Superior temporal gyrus (tissue), 1 donor: ENCODE measurements around the gene EPHA4.

Experiments used
- DNase-seq: peaks from one replicate; pipeline ENCODE4 v3.0.0-alpha.2; 2016; ENCODE audit errors: extremely low spot score

Gene EPHA4

GRCh38 chr2:221476195-221476594, 95.9 kb downstream of the EPHA4 start:
- DNase-seq = no peak

- DNase-seq = no peak
Observed at GRCh38 chr2:221473451-221473850, 98.7 kb downstream of the EPHA4 start.

GRCh38 chr2:221468317-221468716, 103.8 kb downstream of the EPHA4 start:
- no peak for DNase-seq

- no peak for DNase-seq
Observed at GRCh38 chr2:221467610-221468009, 104.5 kb downstream of the EPHA4 start.

GRCh38 chr2:221466744-221467143, 105.4 kb downstream of the EPHA4 start:
- DNase-seq = no peak

- DNase-seq = no peak
Observed at GRCh38 chr2:221465776-221466175, 106.3 kb downstream of the EPHA4 start.

- no peak for DNase-seq
Observed at GRCh38 chr2:221464971-221465370, 107.1 kb downstream of the EPHA4 start.

GRCh38 chr2:221463241-221463896, 108.7 kb downstream of the EPHA4 start:
- no peak for DNase-seq

- no peak for DNase-seq
Observed at GRCh38 chr2:221461901-221462300, 110.2 kb downstream of the EPHA4 start.

GRCh38 chr2:221460136-221460535, 112.0 kb downstream of the EPHA4 start:
- DNase-seq = no peak

- DNase-seq = no peak
Observed at GRCh38 chr2:221458578-221458977, 113.5 kb downstream of the EPHA4 start.

GRCh38 chr2:221455214-221455613, 116.9 kb downstream of the EPHA4 start:
- DNase-seq = no peak

- DNase-seq = no peak
Observed at GRCh38 chr2:221454459-221455105, 117.5 kb downstream of the EPHA4 start.

- no peak for DNase-seq
Observed at GRCh38 chr2:221451862-221452788, 120.0 kb downstream of the EPHA4 start.

- DNase-seq = no peak
Observed at GRCh38 chr2:221450280-221450679, 121.8 kb downstream of the EPHA4 start.

- DNase-seq = no peak
Observed at GRCh38 chr2:221449406-221449805, 122.7 kb downstream of the EPHA4 start.

- no peak for DNase-seq
Observed at GRCh38 chr2:221448844-221449390, 123.2 kb downstream of the EPHA4 start.

GRCh38 chr2:221448057-221448843, 123.9 kb downstream of the EPHA4 start:
- DNase-seq = no peak

GRCh38 chr2:221447310-221447709, 124.8 kb downstream of the EPHA4 start:
- DNase-seq = no peak

- no peak for DNase-seq
Observed at GRCh38 chr2:221446140-221446539, 126.0 kb downstream of the EPHA4 start.

- no peak for DNase-seq
Observed at GRCh38 chr2:221444106-221444505, 128.0 kb downstream of the EPHA4 start.
